Esophagus squamous epithelium (tissue), 5 donors: ENCODE measurements around the gene UHMK1. TPM values are rescaled to one million over a fixed set of nuclear protein-coding genes. Genes with fewer than 3 reads are reported as not detected.

ENCODE experiments used
- DNase-seq: peaks from one replicate; lab custom pipeline; 2025; lab: John Stamatoyannopoulos, UW
- H3K27ac ChIP-seq, 4 donors: fragments of 200-600 bp; sonication (generic); one replicate each; pipeline ENCODE4 v1.5.1; 2016 to 2019; ENCODE audit warnings: mild to moderate bottlenecking in 1 of 4
- H3K27me3 ChIP-seq, 4 donors: fragments of 200-600 bp; sonication (generic); 1 replicate in 3 of 4; 2 replicates in 1 of 4; pipeline versions ENCODE4 v1.5.1 to v1.6.0; 2017 to 2021; ENCODE audit warnings: antibody characterized with exemption in 1 of 4
- H3K36me3 ChIP-seq, 3 donors: fragments of 200-600 bp; sonication (generic); one replicate each; pipeline ENCODE4 v1.5.1; 2016 to 2019
- H3K4me1 ChIP-seq, 3 donors: fragments of 200-600 bp; sonication (generic); one replicate each; pipeline ENCODE4 v1.5.1; 2017 to 2019
- H3K4me3 ChIP-seq, 4 donors: fragments of 200-600 bp; sonication (generic); 1 replicate in 3 of 4; 2 replicates in 1 of 4; pipeline ENCODE4 v1.5.1; 2016 to 2019; ENCODE audit warnings: mild to moderate bottlenecking in 2 of 4, moderate library complexity in 1 of 4
- H3K9me3 ChIP-seq, 3 donors: fragments of 200-600 bp; sonication (generic); one replicate each; pipeline ENCODE4 v1.5.1; 2016 to 2019
- POLR2A ChIP-seq, 4 donors: fragments of 450-650 bp; IDR thresholded peaks; one replicate each; pipeline ENCODE4 v1.6.1; 2017; ENCODE audit warnings: antibody characterized with exemption in 4 of 4, mild to moderate bottlenecking in 4 of 4, moderate library complexity in 3 of 4
- WGBS, 2 donors: methylation state at CpG; one replicate each; pipeline ENCODE4 v1.1.5; 2018; 5-methylcytosine and 5-hydroxymethylcytosine counted together
- intact Hi-C: fragments of 100-400 bp; cut with DNase I; formaldehyde crosslinking; loops from one replicate; pipeline ENCODE4 v1.15.0; 2022
- total RNA-seq, 4 donors: library from RNA; depleted of rRNA; stranded (reverse); fragments of >200 nt; gene quantifications; one replicate each; pipeline ENCODE4 v1.1.0, GENCODE V29; 2016
- TF ChIP-seq, protein P1 (sequence below), 6 experiments: fragments of 450-650 bp in 4 of 6; fragments of 200-600 bp in 2 of 6; sonication (generic) in 2 of 6; IDR thresholded peaks; one replicate each; pipeline ENCODE4 v1.5.1; 2016 to 2019; ENCODE audit warnings: antibody characterized with exemption in 6 of 6, mild to moderate bottlenecking in 4 of 6, moderate library complexity in 4 of 6
- donor health status: DM: yes; HTN: yes; CAD: no.

UHMK1 gene
- total RNA-seq, 4 donors from 2014 or later, result 24.8 to 42.6 (median 34.7) TPM

DNA sequence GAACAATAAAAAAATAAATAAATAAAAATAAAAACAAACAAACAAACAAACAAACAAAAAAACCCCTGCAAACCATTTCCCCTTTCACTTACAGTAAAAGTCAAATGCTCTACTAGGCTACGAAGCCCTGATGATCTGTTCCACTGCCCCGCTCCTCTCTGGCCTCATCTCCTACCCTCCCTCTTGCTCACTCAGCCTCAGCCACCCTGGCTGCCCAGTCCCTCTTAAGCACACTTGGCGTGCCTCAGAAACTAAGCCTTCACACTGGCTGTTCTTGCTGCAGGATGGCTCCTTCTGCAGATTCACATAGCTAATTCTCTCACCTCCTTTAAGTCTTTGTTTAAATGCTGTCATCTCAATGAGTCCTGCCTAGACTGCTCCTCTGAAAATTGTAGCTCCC, 30.8 kb upstream of the UHMK1 start:
- H3K27ac ChIP-seq, result no peak overlapping the region
- WGBS, 2 donors, result 88 to 90% methylated on average over 3 of the region's 3 CpGs

DNA sequence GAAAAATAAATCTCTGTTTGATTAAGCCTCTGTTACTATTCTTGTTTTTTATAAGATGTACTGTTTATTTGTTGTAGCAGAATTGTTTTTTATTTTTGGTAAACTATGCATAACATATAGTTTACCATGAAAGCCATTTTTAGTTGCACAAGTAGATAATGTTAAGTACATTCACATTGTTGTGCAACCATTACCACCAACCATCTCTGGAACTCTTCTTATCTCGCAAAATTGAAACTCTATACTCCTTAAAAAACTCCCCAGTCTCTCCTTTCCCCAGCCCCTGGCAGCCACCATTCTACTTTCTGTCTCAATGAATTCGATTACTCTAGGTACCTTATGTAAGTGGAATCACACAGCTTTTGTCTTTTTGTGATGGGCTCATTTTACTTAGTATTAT, 27.4 kb upstream of the UHMK1 start:
- 33 to 50% methylated on average over 2 of the region's 2 CpGs for WGBS, 2 donors
- no peak for DNase-seq
- Histone ChIP-seq H3K27ac (no peak overlapping the region), H3K4me1 (peaks cover 0 to 9% (median 0%) of the 10 kb centered on the region in 3 donors), H3K4me3 (no peak overlapping the region), H3K9me3 (no peaks in the 10 kb centered on the region), H3K27me3 (no peaks in the 10 kb centered on the region), H3K36me3 (no peaks in the 10 kb centered on the region)
- intact Hi-C loops, result no loop called here
- TF ChIP-seq, protein P1, sequence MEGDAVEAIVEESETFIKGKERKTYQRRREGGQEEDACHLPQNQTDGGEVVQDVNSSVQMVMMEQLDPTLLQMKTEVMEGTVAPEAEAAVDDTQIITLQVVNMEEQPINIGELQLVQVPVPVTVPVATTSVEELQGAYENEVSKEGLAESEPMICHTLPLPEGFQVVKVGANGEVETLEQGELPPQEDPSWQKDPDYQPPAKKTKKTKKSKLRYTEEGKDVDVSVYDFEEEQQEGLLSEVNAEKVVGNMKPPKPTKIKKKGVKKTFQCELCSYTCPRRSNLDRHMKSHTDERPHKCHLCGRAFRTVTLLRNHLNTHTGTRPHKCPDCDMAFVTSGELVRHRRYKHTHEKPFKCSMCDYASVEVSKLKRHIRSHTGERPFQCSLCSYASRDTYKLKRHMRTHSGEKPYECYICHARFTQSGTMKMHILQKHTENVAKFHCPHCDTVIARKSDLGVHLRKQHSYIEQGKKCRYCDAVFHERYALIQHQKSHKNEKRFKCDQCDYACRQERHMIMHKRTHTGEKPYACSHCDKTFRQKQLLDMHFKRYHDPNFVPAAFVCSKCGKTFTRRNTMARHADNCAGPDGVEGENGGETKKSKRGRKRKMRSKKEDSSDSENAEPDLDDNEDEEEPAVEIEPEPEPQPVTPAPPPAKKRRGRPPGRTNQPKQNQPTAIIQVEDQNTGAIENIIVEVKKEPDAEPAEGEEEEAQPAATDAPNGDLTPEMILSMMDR (IDR thresholded peaks at IDR 0.05), result no peak
- no peak for TF ChIP-seq POLR2A (IDR thresholded peaks at IDR 0.05)

More for the DNA sequence above, 30.8 kb upstream of the UHMK1 start:
- no peak for DNase-seq
- Histone ChIP-seq H3K4me3 (no peak overlapping the region), H3K4me1 (peaks cover 0 to 9% (median 0%) of the 10 kb centered on the region in 3 donors), H3K36me3 (no peaks in the 10 kb centered on the region), H3K9me3 (no peaks in the 10 kb centered on the region), H3K27me3 (no peaks in the 10 kb centered on the region)
- intact Hi-C loops, result no loop called here
- TF ChIP-seq, protein P1 (IDR thresholded peaks at IDR 0.05), result no peak
- TF ChIP-seq POLR2A (IDR thresholded peaks at IDR 0.05), result no peak

DNA sequence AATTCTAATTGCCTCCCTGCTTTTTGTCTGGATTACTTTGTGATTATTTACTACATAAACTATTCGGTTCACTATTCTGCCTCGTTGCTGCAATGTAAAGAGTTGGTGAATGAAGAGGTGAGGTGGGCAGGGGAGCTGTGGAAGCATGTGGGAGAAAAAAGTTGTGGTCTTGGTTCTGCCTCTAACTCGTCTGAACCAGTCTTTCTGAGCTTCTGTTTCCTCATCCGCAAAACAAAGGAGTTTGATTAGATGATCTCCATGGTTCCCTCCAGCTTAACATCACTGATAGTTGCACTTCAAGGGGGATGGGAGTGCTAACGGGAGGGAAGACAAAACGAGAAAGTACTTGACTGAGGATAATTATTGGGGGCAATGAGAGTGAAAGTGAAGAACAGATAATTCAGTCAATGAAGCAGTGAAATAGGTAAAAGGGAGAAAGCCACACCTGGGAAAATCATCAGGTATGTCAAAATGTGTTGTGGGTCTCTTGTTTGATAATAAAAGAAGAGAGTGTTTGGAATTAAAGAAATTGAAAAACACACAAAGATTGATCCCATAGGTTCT, 26.2 kb upstream of the UHMK1 start:
- WGBS, 2 donors, result 25 to 39% methylated on average over 6 of the region's 6 CpGs
- no peaks in the 10 kb centered on the region for H3K9me3 ChIP-seq
- H3K4me3 ChIP-seq, result no peak overlapping the region
- TF ChIP-seq, protein P1 (IDR thresholded peaks at IDR 0.05), result no peak
- TF ChIP-seq POLR2A (IDR thresholded peaks at IDR 0.05), result no peak
- H3K4me1 ChIP-seq, result peaks cover 0 to 9% (median 0%) of the 10 kb centered on the region in 3 donors
- no peaks in the 10 kb centered on the region for H3K36me3 ChIP-seq
- intact Hi-C loops, result no loop called here
- DNase-seq, result no peak
- H3K27ac ChIP-seq, result no peak overlapping the region
- no peaks in the 10 kb centered on the region for H3K27me3 ChIP-seq

DNA sequence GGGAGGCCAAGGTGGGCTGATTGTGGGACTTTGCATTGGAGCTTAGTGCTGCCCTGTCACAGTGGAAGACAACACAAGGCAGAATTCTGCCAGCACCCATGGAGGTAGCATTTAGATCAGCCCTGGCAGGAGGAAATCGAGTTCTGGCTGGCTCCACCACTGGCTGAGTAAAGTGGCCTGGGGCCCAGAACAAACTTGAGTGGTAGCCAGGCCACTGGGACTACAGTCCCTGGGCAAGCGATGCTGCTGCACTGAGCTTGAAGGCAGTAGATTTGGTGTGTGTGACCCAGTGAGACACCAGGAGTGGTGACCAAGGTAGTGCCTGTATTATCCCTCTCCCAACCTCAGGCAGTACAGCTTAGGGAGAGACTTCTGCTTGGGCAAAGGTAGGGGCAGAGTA, 22.5 kb upstream of the UHMK1 start:
- Histone ChIP-seq H3K4me3 (no peak overlapping the region), H3K36me3 (no peaks in the 10 kb centered on the region), H3K9me3 (no peaks in the 10 kb centered on the region), H3K27me3 (no peaks in the 10 kb centered on the region), H3K4me1 (peaks cover 0 to 9% (median 0%) of the 10 kb centered on the region in 3 donors), H3K27ac (no peak overlapping the region)
- 40 to 45% methylated on average over 1 to 2 of the region's 2 CpGs for WGBS, 2 donors
- DNase-seq, result no peak
- intact Hi-C loops, result no loop called here
- TF ChIP-seq, protein P1 (IDR thresholded peaks at IDR 0.05), result no peak
- TF ChIP-seq POLR2A (IDR thresholded peaks at IDR 0.05), result no peak

DNA sequence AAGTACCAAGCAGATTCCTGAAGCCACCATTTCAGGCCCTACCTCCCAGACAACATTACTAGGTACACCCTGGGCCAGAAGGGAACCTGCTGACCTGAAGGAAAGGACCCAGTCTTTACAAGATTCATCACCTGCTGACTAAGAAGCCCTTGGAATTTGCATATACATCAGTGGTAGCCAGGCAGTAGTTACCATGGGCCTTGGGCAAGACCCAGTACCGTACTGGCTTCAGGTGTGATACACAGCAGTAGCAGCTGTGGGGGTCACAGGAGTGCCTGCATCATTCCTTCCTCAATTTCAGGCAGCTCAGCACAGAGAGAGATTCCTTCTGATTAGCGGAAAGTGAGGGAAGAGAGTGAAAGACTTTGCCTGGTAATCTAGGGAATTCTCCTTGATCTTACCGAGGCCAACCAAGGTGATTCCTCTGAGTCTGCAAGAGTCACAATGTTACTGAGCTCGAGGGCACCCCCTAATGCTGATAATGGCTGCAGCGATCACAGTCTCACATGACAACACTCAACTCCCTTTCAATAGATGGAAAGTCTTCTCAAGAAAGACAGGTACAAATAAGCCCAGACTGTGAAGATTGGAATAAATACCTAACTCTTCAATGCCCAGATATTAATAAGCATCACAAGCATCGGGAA, 22.0 kb upstream of the UHMK1 start:
- WGBS, 2 donors, result 61 to 69% methylated on average over 6 of the region's 6 CpGs
- intact Hi-C loops, result no loop called here

More for the DNA sequence above, 22.0 kb upstream of the UHMK1 start:
- Histone ChIP-seq H3K9me3 (no peaks in the 10 kb centered on the region), H3K27me3 (no peaks in the 10 kb centered on the region), H3K36me3 (no peaks in the 10 kb centered on the region), H3K4me1 (peaks cover 0 to 4% (median 0%) of the 10 kb centered on the region in 3 donors), H3K27ac (no peak overlapping the region), H3K4me3 (no peak overlapping the region)
- no peak for TF ChIP-seq POLR2A (IDR thresholded peaks at IDR 0.05)
- TF ChIP-seq, protein P1 (IDR thresholded peaks at IDR 0.05), result no peak
- DNase-seq, result no peak
